Measurements from ENCODE around the gene SYNE2.
A peak's percentile ranks its signal among the peaks of the same experiment; 100 is the strongest.
"Not testable (repeated sequence)": the region's sequence is repeated elsewhere in the genome, so short reads cannot be mapped to it uniquely, and the experiment has no call there.

Gene SYNE2

DNA sequence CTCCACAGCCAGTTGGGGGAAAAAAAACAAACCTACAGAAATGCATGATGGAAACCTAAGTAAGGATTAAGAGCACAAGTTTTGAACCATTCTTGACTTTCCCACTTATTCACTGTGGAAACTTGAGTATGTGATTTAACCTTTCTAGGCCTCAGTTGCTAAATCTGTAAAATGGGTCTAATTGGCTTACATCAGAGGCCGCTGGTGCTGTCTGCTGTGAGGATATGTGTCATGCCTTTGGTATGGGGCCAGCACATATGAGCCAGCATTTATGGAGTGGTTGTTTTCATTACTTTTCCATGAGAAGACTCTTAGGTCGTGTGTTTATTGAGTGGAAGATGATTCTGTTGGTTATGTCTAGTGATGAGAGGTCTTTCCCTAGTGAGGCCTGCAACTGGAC lies 339.0 kb downstream of the SYNE2 start:
- DNase-seq (ENCODE audit: low spot score), result no peak

DNA sequence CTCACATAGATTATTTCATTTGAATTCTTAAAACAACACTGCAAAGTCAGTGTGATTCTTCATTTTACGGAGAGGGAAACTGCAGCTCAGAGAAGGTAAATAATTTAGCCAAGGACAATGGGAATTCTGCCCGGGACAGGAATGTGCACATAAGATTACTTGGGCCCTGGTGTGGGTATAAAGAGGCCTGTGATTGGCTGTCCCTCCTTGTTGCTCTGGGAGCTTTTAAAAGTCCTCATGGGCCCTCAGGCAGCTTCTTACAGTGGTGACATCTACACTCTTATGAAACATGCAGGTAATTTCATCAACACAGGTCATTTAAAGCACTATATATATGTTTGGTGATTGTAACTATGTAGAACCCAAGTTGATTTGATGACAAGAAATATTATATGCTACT lies 341.0 kb downstream of the SYNE2 start:
- peak; percentile 53 for DNase-seq (ENCODE audit: low spot score)

DNA sequence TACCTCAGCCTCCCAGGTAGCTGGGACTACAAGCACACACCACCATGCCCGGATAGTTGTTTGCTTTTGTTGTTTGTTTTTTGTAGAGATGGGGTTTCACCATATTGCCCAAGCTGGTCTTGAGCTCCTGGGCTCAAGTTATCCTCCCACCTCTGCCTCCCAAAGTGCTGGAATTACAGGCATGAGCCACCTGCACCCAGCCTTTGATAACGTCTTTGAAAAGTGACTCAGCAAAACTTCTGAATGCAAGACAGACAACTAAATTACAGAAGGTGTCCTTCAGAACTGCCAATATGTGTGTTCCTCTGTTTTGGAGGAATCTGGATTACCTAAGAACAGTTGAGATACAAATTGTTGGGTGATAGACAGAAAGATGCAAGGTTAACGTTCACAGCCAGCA lies 341.6 kb downstream of the SYNE2 start:
- DNase-seq (ENCODE audit: low spot score), result no peak

DNA sequence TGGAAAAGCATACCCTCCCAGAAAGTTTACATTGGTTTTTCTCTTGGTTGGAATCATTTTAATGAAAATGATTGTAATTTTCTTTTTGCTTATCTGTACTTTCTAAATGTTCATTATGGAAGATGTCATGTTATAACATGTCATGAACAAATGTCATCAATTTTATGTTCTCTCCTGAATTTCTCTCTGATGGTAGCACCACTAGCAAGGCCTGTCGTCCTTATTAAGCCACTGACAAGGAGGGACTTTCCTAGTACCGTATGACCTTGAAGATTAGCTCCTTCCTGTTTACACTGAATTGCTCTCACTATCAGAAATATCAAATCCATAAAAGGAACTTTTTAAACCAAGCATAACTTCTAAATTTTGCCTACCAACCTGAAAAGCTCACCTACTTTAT lies 342.4 kb downstream of the SYNE2 start:
- DNase-seq (ENCODE audit: low spot score), result no peak

DNA sequence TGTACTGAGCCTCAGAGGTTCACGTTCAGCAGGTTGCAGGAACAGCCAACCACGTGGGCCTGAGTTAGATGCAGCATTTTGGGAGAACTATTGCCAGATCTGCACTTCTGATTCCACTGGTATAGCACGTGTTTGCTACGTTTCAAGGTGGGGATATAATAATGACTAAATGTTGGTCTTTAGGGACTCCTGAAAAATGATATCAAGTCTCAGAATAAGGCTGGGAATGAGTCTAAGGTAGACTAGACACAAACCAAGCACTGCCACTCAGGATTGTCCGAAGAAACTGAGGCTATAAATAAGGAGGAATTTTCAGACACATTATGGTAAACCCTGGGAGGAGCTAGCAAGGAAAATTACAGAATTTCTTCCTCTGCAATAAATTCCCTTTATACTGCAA lies 343.3 kb downstream of the SYNE2 start:
- no peak for DNase-seq (ENCODE audit: low spot score)

DNA sequence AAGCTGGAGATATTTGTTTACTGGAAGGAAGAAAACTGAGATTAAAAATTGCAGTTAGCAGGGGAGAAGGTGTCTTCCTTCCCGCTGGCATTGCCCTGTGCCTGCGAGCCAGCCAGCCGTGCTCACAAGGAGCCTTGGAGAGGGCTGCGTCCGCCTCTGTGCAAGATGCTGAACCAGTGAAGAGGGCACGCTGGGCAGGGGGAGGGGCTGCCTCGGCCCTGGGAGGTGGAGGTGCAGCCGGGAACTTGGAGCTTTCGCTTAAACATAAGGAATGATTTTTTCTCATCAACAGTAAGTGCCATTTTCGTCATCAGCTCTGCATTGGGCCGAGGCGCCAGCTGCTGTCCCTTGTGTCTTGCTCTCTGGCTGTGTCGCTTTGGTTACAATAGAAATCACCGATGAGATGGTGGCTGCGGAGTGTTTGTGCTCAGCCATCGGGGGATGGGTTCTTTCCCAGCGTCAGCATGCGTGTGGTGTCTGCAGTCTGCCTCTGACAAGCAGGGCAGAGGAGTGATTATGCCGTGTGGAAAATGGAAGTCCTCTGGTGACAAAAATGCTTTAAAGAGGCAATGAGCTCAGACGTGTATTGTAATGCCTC lies 344.1 kb downstream of the SYNE2 start:
- DNase-seq (ENCODE audit: low spot score), result peak; percentile 63

DNA sequence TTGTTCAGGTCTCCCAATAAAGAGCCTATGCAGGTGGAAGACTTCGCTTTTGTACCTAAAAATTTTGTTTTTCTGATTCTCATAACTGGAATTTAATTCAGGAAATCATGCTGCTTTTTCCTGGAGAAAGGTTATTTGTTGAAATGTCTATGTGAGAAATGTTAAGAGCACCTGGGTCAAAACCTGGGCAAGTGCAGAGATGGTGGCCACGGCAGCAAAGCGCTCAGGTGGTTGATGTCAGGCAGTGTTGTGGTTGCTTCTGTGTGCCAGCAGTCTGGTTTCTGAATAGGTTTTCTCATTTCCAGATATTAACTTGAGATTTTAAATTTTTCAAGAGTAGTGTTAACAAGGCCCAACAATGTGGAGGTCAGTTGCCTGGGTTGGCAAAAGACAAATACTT lies 345.2 kb downstream of the SYNE2 start:
- no peak for DNase-seq (ENCODE audit: low spot score)

DNA sequence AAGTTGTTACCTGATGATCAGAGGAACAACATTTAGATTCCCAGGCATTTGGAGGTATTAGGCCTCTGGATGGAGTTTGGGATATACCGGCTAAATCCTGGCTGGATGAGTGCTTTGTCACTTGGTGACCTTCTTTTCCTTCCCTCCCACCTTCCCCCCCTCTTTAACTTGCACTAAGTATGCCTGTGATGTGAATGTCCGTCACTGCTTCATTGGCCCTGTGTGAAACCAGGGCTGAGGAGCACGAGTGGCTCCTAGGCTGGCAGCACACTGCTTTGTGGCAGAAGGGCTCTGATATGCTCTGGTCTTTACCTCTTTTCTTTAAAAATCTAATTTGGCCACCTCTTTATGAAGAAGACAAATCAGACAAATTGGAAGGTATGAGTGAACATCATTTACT lies 345.7 kb downstream of the SYNE2 start:
- DNase-seq (ENCODE audit: low spot score), result no peak

DNA sequence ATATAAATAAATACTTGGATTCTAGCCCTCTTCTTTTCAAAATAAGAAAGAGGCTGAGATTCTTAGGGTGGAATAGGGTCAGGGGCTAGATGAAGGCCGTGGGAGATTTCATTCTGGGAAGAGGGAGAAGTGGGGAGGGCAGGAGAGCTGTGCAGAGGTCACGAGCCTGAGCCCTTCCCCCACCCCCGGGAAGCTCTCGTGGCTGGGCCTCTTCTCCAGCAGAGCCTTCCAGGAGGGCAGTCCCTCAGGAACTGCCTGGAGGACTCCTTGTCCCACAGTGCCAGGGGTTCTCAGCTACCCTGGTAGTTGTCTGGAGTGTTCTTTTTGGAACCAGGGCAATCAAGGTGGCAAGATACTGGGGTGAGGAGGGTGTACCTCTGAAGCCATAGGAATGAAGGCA lies 347.4 kb downstream of the SYNE2 start:
- DNase-seq (ENCODE audit: low spot score), result no peak

DNA sequence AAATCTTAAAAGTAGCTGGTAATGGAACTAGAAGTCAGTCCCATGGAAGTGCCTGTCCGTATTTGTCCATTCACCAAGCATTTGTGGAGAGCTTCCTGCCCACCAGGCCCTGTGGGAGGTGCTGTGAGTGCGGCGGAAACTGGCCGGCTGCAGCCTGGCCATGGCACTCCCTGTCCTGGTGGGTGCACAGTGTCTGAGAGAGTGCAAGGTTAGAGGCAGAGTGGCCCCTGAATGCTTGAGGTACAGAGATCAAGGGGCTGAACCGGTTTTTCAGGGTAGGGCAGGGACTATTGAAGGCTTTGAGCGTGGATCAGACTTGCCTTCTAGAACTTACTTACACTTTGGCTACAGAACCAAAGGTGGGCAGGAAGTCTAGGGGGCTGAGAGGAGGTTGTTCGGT lies 348.5 kb downstream of the SYNE2 start:
- DNase-seq (ENCODE audit: low spot score), result no peak

DNA sequence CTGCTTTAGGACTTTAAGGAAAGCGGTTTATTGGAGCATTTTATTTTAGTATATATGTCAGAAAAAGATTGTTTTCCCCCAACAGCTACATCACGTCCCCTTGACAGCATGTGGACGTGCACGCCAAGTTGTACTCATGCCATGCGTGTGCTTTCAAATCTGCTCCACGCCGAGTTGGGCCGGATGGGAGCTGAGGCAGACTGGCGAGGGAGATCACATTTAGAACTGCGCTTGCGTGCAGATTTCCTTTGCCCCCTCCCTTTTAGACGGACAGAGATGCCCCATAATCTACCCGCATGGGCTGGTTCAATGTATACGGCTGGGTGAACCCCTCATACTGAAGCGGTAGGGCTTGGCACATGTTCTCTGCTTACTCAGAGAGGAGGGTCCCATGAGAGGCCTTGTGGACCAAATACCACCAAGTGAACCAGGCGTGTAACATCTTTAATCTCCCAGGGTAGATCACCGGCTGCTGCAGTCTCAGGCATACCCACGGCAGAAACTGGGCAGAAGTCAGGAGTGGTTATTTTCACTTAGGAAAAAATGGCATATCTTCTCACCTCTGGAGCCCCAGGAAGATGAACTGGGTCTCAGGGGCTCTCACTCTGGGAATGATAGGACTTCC lies 349.2 kb downstream of the SYNE2 start:
- DNase-seq (ENCODE audit: low spot score), result no peak

DNA sequence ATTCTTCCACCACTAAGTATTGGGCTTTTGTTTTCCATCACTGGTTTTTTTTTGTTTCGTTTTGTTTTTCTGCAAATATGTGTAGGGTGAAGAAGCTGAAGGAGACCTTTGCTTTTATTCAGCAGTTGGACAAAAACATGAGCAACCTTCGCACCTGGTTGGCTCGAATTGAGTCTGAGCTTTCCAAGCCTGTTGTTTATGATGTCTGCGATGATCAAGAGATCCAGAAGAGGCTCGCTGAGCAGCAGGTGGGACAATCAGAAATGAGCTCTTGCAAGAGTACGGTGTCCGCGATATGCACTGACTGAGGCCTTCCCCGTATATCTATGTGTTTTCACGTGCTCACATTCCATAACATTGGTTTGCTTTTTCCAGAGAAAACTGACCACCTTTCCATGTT lies 349.9 kb downstream of the SYNE2 start:
- no peak for DNase-seq (ENCODE audit: low spot score)

DNA sequence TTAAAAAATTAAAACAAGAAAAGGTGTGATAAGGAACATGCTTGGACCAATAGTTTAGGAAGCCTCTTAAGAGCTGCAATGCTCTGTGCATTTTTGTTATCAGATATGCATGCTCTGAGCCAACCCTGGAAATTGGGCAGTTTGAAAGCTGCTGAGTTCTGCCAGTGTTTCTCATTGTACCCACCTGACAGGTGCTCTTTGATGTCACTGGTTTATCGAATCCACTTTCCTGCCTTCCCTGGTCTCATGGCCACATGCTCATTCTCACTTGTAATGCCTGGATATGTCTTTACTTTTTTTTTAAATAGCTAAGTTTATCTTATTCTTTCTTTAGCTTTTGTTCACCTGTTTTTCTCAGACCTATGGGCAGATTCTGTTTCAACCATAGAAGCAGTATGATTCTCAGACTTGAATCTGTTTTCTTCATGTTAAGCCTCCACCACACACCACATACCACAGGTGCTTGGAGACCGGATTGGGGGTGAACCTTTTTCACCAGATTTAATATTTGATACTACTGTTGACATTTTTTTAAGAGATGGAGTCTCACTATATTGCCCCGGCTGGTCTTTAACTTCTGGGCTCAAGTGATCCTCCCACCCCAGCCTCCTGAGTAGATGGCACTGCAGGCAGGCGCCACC lies 350.7 kb downstream of the SYNE2 start:
- DNase-seq (ENCODE audit: low spot score), result no peak

DNA sequence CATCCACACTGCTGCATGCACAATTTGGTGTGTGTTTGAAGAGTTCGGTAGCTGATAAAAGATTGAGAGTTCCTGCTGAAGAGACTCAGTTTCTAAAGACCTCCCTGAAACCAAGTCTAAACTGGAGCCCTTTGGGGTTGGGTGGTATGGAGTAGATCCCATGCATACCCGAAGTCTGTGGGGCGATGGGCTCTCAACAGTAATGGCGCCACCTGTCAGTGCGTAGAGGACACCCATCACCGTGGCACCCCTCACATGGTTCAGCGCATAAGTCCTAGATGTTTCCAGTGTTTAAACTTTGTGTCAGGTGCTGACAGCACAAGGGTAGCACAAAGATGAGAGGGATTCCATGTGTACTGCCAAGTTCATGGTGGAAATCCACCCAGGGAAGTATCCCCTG lies 355.5 kb downstream of the SYNE2 start:
- no peak for DNase-seq (ENCODE audit: low spot score)

DNA sequence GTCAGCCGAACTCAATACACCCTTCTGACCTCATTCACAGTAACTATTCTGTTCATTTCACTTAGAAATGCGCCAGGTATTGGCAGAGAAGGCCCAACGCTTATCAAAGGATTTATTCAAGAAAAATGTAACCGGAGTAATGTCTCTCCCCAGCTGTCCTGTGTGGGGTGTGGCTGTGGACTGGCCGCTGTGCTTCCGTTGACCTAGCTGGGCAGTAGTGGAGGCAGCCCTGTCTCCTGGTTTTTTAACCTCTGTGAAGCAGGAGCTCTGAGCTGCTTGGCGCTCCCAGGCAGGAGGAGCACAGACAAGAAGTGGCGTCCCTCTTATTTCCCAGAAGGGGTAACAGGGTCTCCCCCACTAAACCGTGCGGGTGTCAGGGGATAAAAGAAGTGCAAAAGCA lies 356.2 kb downstream of the SYNE2 start:
- DNase-seq (ENCODE audit: low spot score), result no peak

DNA sequence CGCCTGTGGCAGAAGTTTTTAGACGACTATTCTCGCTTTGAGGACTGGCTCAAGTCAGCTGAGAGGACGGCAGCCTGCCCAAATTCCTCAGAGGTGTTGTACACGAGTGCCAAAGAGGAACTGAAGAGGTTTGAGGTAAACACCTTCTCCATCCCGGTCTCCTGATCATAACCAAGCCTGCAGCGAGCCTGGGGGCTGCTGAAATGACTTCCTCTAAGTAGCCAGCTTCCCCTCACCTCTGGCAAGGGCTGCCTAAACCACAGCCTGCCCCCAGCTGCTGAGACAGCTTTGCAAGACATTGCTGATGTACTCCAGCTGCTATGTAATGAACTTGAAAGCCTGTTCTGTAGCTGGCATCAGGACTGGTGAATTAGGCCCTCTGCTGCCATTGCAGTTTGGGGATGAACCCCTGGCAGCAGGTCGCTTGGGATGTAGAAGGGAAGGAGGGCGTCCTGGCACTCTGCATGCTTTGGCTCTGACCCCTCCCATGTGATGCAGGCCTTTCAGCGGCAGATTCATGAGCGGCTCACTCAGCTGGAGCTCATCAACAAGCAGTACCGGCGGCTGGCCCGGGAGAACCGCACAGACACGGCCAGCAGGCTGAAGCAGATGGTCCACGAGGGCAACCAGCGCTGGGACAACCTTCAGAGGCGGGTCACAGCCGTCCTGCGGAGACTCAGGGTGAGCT lies 356.8 kb downstream of the SYNE2 start:
- no peak for DNase-seq (ENCODE audit: low spot score)

DNA sequence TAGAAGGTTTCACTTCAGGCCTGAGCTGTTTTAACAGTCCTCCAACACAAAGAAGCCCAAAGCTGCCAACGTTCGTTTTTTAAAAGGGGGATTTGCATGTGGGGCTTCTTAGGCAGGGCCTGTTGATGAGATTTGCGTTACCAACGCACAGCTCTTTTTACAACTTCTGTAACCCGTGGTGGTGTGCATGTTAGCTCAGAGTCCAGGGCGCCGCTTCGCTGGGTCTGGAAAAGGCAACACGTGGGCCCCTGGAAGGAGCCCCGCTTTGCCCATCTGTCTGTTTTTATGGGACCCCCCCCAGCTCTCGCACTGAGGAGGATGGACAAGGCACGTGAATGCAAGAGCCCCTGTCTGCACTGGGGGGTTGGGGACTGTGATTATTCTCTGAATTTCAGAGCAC lies 357.4 kb downstream of the SYNE2 start:
- DNase-seq (ENCODE audit: low spot score), result no peak

DNA sequence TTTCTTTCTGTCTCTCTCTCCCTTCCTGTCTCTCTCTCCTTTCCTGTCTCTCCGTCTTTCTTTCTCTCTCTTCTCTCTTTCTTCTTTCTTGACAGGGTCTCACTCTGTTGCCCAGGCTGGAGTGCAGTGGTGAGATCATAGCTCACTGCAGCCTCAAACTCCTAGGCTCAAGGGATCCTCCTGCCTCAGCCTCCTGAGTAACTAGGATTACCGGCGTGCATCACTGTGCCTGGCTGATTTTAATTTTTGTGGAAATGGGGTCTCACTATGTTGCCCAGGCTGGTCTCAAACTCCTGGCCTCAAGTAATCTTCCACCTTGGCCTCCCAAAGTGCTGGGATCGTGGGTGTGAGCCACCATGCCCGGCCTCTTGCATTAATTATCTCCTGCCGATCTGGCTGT lies 358.1 kb downstream of the SYNE2 start:
- not testable (repeated sequence) for DNase-seq (ENCODE audit: low spot score)

DNA sequence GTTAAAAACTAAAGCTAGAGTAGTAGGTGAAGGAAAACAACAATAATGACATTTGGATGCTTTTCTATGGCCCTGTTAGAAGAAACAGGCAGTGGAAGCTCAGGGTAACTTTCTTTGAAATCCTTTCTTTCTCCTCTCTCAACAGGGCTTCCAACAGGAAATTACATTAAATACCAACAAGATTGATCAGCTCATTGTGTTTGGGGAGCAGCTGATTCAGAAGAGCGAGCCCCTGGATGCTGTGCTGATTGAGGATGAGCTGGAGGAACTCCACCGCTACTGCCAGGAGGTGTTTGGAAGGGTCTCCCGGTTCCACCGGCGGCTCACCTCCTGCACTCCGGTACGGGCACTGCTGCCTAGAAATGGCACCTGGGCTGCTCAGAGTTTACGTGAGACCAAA lies 359.9 kb downstream of the SYNE2 start:
- DNase-seq (ENCODE audit: low spot score), result no peak

DNA sequence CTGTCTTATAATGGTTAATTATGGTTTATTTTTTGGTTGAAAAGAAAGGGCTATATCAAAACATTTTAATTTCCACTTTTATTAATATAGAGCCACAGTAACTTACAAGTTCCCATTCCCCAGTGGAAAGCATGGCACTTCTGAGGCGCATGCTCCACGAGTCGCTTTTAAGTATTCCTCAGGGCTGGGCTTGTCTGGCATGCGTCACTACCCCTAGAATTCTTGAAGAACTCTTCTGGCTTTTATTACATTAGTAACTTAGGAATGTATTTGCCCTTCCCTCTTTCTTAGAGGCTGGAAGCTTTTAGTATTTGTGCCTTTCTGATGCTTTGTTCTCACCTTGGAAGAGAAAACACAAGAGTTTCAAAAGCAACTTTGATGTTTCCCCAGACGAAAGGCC lies 360.3 kb downstream of the SYNE2 start:
- DNase-seq (ENCODE audit: low spot score), result no peak

DNA sequence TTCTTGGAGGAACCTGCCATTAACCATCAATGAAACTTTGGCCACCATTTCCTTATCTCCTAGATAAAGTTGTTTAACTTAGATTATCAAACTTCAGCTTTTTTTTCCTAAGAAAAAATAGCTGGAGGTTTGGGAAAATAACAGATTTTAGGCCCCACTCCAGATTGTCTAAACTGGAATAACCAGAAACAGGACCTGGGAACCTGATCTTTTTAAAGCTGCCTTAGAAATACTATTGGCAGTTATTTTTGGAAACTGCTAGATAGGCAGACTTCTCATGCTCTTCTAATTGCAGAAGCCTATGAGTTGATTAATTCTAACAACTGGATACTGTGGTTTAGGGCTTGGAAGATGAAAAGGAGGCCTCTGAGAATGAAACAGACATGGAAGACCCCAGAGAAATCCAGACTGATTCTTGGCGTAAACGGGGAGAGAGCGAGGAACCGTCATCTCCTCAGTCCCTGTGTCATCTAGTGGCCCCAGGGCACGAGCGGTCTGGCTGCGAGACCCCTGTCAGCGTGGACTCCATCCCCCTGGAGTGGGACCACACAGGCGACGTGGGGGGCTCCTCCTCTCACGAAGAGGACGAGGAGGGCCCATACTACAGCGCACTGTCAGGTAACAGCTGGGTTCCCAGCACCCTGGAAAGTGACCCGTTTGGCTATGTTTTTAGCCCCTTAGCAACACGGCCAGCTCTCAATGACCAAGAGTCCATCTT lies 361.2 kb downstream of the SYNE2 start:
- DNase-seq (ENCODE audit: low spot score), result no peak

DNA sequence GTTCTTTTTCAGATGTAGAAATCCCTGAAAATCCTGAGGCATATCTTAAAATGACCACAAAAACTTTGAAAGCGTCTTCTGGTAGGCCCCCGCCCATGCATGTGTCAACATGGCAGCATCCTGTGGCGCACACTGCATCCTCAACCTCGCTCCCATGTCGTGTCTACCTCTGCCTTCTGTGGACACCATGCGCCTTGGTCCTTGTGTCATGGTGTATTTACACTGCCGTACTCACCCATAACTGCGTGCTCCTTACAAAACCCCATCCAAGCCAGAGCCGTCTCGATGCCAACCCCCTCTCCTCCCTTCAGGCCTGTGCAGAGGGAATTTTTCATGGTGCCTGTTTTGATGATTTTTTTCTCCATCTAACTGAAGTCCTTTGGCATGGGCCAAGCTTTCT lies 362.5 kb downstream of the SYNE2 start:
- no peak for DNase-seq (ENCODE audit: low spot score)

DNA sequence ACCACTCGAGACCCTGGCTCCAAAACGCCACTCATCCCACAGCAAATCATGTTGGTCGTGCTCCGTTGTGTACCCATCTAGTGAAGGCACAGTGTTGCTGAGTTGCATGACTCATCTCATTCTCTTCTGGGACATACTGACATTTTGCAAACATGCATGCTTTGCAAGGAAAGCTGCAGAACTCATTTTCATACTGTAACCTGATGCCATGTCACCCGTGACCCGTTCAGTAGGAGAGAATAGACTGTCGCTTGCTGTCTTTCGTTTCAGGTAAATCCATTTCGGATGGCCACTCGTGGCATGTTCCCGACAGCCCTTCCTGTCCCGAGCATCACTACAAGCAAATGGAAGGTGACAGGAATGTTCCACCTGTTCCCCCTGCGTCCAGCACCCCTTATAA lies 363.2 kb downstream of the SYNE2 start:
- DNase-seq (ENCODE audit: low spot score), result no peak

Data from iPS-NIHi11 (cell line).